Fibroblast of pulmonary artery (primary cell): ENCODE measurements around the gene CCDC18.
A peak's percentile ranks its signal among the peaks of the same experiment; 100 is the strongest.

Experiments
- DNase-seq: peaks from one replicate; pipeline ENCODE4 v3.0.0-alpha.2; 2010; ENCODE audit warnings: low read depth
- H3K4me3 ChIP-seq: replicated peaks from 2 replicates; pipeline ENCODE4 v1.5.1; 2011; ENCODE audit warnings: low read depth, mild to moderate bottlenecking, control low read depth, low read length, moderate library complexity
- CTCF ChIP-seq: IDR thresholded peaks from 2 replicates; pipeline ENCODE4 v1.5.1; 2011; ENCODE audit warnings: mild to moderate bottlenecking, control low read depth, low read length, inconsistent platforms; ENCODE audit errors: missing control alignments

Gene CCDC18

GRCh38 chr1:93143136-93143535 is 37.4 kb upstream of the CCDC18 start:
- no peak for TF ChIP-seq CTCF
- no peak for DNase-seq
- H3K4me3 ChIP-seq, result no peak overlapping the region

- TF ChIP-seq CTCF, result no peak
- DNase-seq, result no peak
- no peak overlapping the region for H3K4me3 ChIP-seq
These were observed 36.8 kb upstream of the CCDC18 start for GRCh38 chr1:93143769-93144168.

GRCh38 chr1:93148001-93148400 is 32.5 kb upstream of the CCDC18 start:
- TF ChIP-seq CTCF, result no peak
- no peak overlapping the region for H3K4me3 ChIP-seq
- DNase-seq, result peak; percentile 20

GRCh38 chr1:93150729-93151128 is 29.8 kb upstream of the CCDC18 start:
- DNase-seq, result no peak
- TF ChIP-seq CTCF, result no peak
- no peak overlapping the region for H3K4me3 ChIP-seq

GRCh38 chr1:93151474-93151873 is 29.1 kb upstream of the CCDC18 start:
- TF ChIP-seq CTCF, result no peak
- no peak overlapping the region for H3K4me3 ChIP-seq
- no peak for DNase-seq

GRCh38 chr1:93152835-93153234 is 27.7 kb upstream of the CCDC18 start:
- no peak for DNase-seq
- no peak for TF ChIP-seq CTCF
- H3K4me3 ChIP-seq, result no peak overlapping the region

GRCh38 chr1:93154898-93155297 is 25.6 kb upstream of the CCDC18 start:
- no peak for DNase-seq
- no peak for TF ChIP-seq CTCF
- H3K4me3 ChIP-seq, result no peak overlapping the region
